IPS-18a (cell line): ENCODE results near the gene MRPL16.
"Not testable (repeated sequence)": the region's sequence is repeated elsewhere in the genome, so short reads cannot be mapped to it uniquely, and the experiment has no call there.

ENCODE experiments used
- H3K27ac ChIP-seq: one replicate; pipeline ENCODE4 v1.5.1; 2013; ENCODE audit warnings: low read length
- H3K27me3 ChIP-seq: one replicate; pipeline ENCODE4 v1.6.1; 2013; ENCODE audit warnings: mild to moderate bottlenecking, low read length; ENCODE audit not compliant: control insufficient read depth, insufficient read depth
- H3K36me3 ChIP-seq: one replicate; pipeline ENCODE4 v1.6.1; 2013; ENCODE audit warnings: low read depth, low read length; ENCODE audit not compliant: control insufficient read depth
- H3K4me1 ChIP-seq: one replicate; pipeline ENCODE4 v1.6.1; 2013; ENCODE audit warnings: low read depth, low read length; ENCODE audit not compliant: control insufficient read depth
- H3K4me3 ChIP-seq: one replicate; pipeline ENCODE4 v1.5.1; 2013; ENCODE audit warnings: low read length
- H3K9ac ChIP-seq: one replicate; pipeline ENCODE4 v1.6.1; 2013; ENCODE audit warnings: mild to moderate bottlenecking, low read length, moderate library complexity
- H3K9me3 ChIP-seq: one replicate; pipeline ENCODE4 v1.6.1; 2013; ENCODE audit warnings: low read depth, low read length; ENCODE audit not compliant: control insufficient read depth

Gene MRPL16

DNA sequence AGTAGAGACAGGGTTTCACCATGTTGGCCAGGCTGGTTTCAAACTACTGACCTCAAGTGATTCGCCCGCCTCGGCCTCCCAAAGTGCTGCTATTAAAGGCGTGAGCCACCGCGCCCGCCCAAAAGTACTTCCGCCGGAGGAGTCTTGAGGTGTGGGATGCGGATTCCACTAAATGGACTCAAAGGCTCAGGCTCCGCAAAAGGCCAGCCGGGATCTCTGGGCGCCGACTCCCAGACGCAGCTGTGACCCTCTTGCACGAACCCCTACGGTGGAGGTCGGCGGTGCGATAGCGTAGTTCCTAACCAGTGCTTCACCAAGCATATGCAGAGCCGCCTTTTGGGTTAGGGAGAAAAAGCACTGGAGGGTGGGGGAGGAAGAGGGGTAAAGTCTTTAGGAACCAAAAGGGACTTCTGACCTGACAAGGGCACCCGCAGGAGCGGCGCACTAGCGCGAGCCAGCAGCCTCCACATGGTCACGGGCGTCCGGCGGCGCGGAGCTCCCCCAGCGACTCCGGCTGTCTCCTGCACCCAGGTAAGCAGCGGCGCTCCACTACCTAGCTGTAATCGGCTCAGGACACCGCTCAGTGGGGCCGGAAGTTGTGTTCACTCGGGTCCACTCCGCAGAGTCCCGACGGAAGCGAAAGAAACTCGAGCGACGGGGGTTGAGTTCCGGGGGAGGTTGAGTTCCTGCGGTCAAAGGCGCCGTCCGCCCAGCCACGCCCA, at the start of gene MRPL16:
Gene MRPL16 (minus strand): TSS at position 590 of the 722 bp plus-strand sequence. CDS start 120 bp downstream, at position 470.
- peaks cover 18% of the 10 kb centered on the region for H3K4me1 ChIP-seq
- peak within 1 kb of the TSS; percentile 85 for H3K4me3 ChIP-seq
- H3K27ac ChIP-seq, result peak within 1 kb of the TSS; percentile 84
- H3K9me3 ChIP-seq, result no peaks in the 10 kb centered on the region
- H3K27me3 ChIP-seq, result no peaks in the 10 kb centered on the region
- H3K36me3 ChIP-seq, result peaks cover 34% of the 10 kb centered on the region
- peak within 1 kb of the TSS; percentile 92 for H3K9ac ChIP-seq

- Histone ChIP-seq H3K27ac (no peak overlapping the region), H3K36me3 (no peaks in the 10 kb centered on the region)
Measured at GRCh38 chr11:59859673-59860072, 49.1 kb upstream of the MRPL16 start.

GRCh38 chr11:59857439-59858434, 47.2 kb upstream of the MRPL16 start:
- Histone ChIP-seq H3K9me3 (no peaks in the 10 kb centered on the region), H3K4me1 (peaks cover 8% of the 10 kb centered on the region), H3K36me3 (no peaks in the 10 kb centered on the region), H3K27me3 (no peaks in the 10 kb centered on the region), H3K9ac (no peak overlapping the region), H3K4me3 (no peak overlapping the region), H3K27ac (peak overlapping the region; percentile 39)

More at GRCh38 chr11:59859673-59860072, 49.1 kb upstream of the MRPL16 start:
- no peaks in the 10 kb centered on the region for H3K9me3 ChIP-seq
- H3K4me3 ChIP-seq, result no peak overlapping the region
- H3K27me3 ChIP-seq, result no peaks in the 10 kb centered on the region
- H3K9ac ChIP-seq, result no peak overlapping the region
- peaks cover 8% of the 10 kb centered on the region for H3K4me1 ChIP-seq

- Histone ChIP-seq H3K4me1 (peaks cover 8% of the 10 kb centered on the region), H3K4me3 (no peak overlapping the region), H3K27ac (no peak overlapping the region), H3K27me3 (no peaks in the 10 kb centered on the region), H3K9me3 (no peaks in the 10 kb centered on the region), H3K9ac (no peak overlapping the region), H3K36me3 (no peaks in the 10 kb centered on the region)
Measured at GRCh38 chr11:59854871-59855270, 44.3 kb upstream of the MRPL16 start.

DNA sequence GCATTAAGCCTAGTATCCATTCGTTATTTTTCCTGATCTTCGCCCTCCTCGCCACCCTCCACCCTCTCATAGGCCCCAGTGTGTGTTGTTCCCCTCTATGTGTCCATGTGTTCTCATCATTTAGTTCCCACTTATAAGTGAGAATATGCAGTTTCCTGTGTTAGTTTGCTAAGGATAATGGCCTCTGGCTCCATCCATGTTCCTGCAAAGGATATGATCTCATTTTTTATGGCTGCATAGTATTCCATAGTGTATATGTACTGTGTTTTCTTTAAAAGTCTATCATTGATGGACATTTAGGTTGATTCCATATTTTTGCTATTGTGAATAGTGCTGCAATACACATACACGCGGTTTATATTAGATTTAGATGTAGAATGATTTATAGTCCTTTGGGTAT, 40.8 kb upstream of the MRPL16 start:
- not testable (repeated sequence) for H3K4me1 ChIP-seq, H3K4me3 ChIP-seq, H3K9ac ChIP-seq, H3K36me3 ChIP-seq, H3K27ac ChIP-seq, H3K9me3 ChIP-seq, H3K27me3 ChIP-seq

DNA sequence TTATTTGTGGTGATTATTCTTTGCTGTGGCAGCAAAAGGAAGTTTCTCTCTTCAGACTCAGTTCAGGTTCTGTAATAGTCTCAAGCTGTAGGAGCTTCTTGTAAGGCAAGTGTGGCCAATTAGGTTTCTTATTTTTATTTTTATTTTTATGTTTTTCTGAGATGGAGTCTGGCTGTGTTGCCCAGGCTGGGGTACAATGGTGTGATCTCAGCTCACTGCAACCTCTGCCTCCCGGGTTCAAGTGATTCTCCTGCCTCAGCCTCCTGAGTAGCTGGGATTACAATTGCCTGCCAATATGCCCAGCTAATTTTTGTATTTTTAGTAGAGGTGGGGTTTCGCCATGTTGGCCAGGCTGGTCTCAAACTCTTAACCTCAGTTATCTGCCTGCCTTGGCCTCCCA, 39.0 kb upstream of the MRPL16 start:
- not testable (repeated sequence) for H3K9ac ChIP-seq, H3K36me3 ChIP-seq, H3K27me3 ChIP-seq, H3K4me1 ChIP-seq, H3K4me3 ChIP-seq, H3K9me3 ChIP-seq, H3K27ac ChIP-seq

GRCh38 chr11:59849129-59849528, 38.6 kb upstream of the MRPL16 start:
- Histone ChIP-seq H3K27me3 (no peaks in the 10 kb centered on the region), H3K4me1 (no peaks in the 10 kb centered on the region), H3K9ac (no peak overlapping the region), H3K4me3 (no peak overlapping the region), H3K27ac (no peak overlapping the region), H3K36me3 (no peaks in the 10 kb centered on the region), H3K9me3 (no peaks in the 10 kb centered on the region)

DNA sequence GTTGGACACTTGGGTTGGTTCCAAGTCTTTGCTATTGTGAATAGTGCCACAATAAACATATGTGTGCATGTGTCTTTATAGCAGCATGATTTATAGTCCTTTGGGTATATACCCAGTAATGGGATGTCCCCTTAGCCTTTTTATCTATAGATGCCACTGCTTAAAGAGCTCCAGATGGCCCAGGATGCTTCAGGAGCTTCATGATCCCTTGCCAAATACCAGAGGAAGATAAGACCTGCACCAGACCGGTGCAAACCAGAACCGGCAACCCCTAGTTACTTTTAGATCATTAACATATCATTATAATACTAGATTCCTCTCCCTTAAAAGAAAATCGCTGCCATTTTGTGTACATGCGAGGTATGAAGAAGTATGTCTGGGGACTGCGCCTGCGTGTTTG, 37.9 kb upstream of the MRPL16 start:
- H3K27me3 ChIP-seq, H3K9me3 ChIP-seq, H3K36me3 ChIP-seq, H3K9ac ChIP-seq, H3K27ac ChIP-seq, H3K4me3 ChIP-seq, H3K4me1 ChIP-seq: not testable (repeated sequence)

DNA sequence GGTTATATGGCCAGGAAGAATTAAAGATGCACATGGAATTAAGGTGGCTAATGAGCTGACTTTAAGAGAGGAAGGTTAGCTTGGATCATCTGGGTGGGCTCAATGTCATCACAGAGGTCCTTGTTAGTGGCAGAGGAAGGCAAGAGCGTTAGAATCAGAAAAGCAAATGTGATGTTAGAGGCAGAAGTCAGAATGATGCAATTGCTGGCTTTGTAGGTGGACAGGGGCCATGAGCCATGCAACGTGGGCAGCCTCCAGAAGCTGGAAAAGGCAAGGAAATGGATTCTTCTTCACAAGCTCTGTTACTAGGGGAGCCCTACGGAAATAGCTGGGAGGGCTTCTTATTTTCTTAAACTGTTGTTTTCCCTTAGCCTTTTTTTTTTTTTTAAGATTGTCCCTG, 37.0 kb upstream of the MRPL16 start:
- no peaks in the 10 kb centered on the region for H3K9me3 ChIP-seq
- no peaks in the 10 kb centered on the region for H3K27me3 ChIP-seq
- H3K4me1 ChIP-seq, result no peaks in the 10 kb centered on the region
- H3K36me3 ChIP-seq, result no peaks in the 10 kb centered on the region
- no peak overlapping the region for H3K9ac ChIP-seq
- no peak overlapping the region for H3K27ac ChIP-seq
- H3K4me3 ChIP-seq, result no peak overlapping the region

- Histone ChIP-seq H3K4me3 (no peak overlapping the region), H3K4me1 (no peaks in the 10 kb centered on the region), H3K27me3 (no peaks in the 10 kb centered on the region), H3K9ac (no peak overlapping the region), H3K9me3 (no peaks in the 10 kb centered on the region), H3K36me3 (no peaks in the 10 kb centered on the region), H3K27ac (no peak overlapping the region)
Measured at GRCh38 chr11:59846556-59846955, 36.0 kb upstream of the MRPL16 start.

GRCh38 chr11:59845399-59845798, 34.8 kb upstream of the MRPL16 start, which contains the start of gene CBLIF:
Gene CBLIF (minus strand): TSS chr11:59845499. CDS start chr11:59845453, 46 bp downstream.
- Histone ChIP-seq H3K9ac (no peak within 1 kb of the TSS), H3K9me3 (no peaks in the 10 kb centered on the region), H3K4me1 (no peaks in the 10 kb centered on the region), H3K27ac (no peak within 1 kb of the TSS), H3K27me3 (no peaks in the 10 kb centered on the region), H3K36me3 (no peaks in the 10 kb centered on the region), H3K4me3 (no peak within 1 kb of the TSS)
